Bronchial epithelial cell (primary cell): ENCODE results near the gene JAML. TPM values are rescaled to one million over a fixed set of nuclear protein-coding genes. Genes with fewer than 3 reads are reported as not detected.
A peak's percentile ranks its signal among the peaks of the same experiment; 100 is the strongest.

Experiments used
- DNase-seq: peaks from one replicate; pipeline ENCODE4 v3.0.0-alpha.2; 2010; ENCODE audit warnings: low read depth
- FAIRE-seq: peaks from 2 replicates; lab custom pipeline; 2011; peaks lifted over from hg19 to GRCh38; lab: Jason Lieb, UNC
- H3K27me3 ChIP-seq: 2 replicates; pipeline ENCODE4 v1.5.1; 2011; ENCODE audit warnings: low read length; ENCODE audit not compliant: control insufficient read depth, insufficient read depth
- H3K36me3 ChIP-seq: 2 replicates; pipeline ENCODE4 v1.5.1; 2011; ENCODE audit warnings: low read length; ENCODE audit not compliant: control insufficient read depth, insufficient read depth
- H3K4me3 ChIP-seq: 2 replicates; pipeline ENCODE4 v1.5.1; 2011; ENCODE audit warnings: mild to moderate bottlenecking, low read depth, low read length, control low read depth
- total RNA-seq: library from RNA; depleted of rRNA; stranded (reverse); fragments of >200 nt; gene quantifications from 2 replicates; pipeline ENCODE4 v1.2.1, GENCODE V29; 2014
- TF ChIP-seq, protein P1 (sequence below): IDR thresholded peaks from 2 replicates; pipeline ENCODE4 v1.5.1; 2011; ENCODE audit warnings: mild to moderate bottlenecking, moderate library complexity, low read length, control low read depth, inconsistent platforms; ENCODE audit not compliant: insufficient read depth, severe bottlenecking

Gene JAML
- total RNA-seq, 1 donor from 2014 or later, result not detected

DNA sequence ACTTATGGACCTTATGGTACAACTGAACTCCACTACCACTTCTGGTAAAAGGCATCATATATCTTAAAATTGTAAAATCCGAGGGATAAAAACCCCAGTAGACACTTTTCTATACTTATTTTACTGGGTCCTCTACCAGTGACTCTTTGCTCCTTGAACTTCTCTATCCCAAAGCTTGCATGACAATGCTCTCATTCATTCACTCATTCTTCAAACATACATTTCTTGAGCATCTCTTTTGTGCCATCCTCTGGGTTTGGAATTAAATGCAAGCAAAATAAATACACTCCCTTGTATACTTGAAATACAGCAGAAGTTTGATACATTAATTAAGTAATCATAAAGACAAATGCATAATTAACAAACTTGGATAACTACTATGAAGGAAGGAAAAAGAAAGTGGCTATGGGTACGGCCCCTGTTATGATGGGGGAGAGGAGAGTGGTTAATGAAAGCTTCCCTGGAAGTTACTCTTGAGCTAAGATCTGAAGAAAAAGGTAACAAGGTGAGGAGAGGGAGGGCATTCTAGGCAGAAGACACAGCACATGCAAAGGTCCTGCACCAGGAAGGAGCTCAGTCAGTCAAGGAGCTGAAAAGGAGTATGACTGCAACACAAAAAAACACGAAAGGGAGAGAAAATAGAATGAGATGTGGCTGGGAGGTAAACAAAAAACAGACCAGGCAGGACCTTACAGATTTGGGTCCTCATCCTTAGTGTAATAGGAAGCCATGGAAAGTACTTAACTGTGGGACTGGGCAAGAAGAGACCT lies 19.4 kb upstream of the JAML start:
- FAIRE-seq (no peak), DNase-seq (no peak)
- no peaks in the 10 kb centered on the region for H3K27me3 ChIP-seq
- no peak overlapping the region for H3K4me3 ChIP-seq
- H3K36me3 ChIP-seq, result no peaks in the 10 kb centered on the region
- TF ChIP-seq, protein P1, sequence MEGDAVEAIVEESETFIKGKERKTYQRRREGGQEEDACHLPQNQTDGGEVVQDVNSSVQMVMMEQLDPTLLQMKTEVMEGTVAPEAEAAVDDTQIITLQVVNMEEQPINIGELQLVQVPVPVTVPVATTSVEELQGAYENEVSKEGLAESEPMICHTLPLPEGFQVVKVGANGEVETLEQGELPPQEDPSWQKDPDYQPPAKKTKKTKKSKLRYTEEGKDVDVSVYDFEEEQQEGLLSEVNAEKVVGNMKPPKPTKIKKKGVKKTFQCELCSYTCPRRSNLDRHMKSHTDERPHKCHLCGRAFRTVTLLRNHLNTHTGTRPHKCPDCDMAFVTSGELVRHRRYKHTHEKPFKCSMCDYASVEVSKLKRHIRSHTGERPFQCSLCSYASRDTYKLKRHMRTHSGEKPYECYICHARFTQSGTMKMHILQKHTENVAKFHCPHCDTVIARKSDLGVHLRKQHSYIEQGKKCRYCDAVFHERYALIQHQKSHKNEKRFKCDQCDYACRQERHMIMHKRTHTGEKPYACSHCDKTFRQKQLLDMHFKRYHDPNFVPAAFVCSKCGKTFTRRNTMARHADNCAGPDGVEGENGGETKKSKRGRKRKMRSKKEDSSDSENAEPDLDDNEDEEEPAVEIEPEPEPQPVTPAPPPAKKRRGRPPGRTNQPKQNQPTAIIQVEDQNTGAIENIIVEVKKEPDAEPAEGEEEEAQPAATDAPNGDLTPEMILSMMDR, result no peak

DNA sequence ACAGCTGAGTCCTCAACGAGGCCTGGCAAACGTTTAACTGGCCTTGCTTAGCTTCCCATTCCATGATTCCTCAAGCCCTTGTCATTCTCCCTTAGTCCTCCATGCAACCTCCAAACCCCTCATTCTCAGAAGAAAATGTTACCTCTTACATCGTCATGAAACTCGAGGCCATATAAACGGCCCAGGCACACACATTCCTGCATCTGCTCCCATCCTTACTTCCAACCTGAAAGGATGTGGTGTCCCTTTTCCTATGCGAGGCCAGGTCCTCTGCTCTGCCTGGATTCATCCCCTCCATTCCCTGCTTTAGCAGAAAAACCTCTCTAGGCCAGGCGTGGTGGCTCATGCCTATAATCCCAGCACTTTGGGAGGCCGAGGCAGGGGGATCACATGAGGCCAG lies 18.4 kb upstream of the JAML start:
- DNase-seq (no peak), FAIRE-seq (no peak)
- Histone ChIP-seq H3K4me3 (no peak overlapping the region), H3K27me3 (no peaks in the 10 kb centered on the region), H3K36me3 (no peaks in the 10 kb centered on the region)
- TF ChIP-seq, protein P1, result no peak

DNA sequence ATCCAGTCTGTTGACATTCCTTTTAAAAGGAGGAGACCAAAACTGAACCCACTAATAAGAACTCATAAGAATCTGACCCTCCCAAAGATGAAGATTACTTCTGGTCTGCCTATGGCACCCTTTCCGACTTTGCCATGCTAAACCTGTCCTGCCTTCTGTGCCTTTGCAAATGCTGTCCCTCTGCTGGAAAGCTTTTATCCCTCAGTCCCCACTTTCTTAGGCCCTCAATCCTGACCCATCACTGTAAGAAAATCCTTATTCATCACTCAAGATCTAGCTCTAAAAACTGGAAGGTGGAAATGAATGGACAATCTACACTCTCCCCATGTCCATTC lies 16.9 kb upstream of the JAML start:
- Histone ChIP-seq H3K4me3 (no peak overlapping the region), H3K36me3 (peaks cover 2% of the 10 kb centered on the region), H3K27me3 (no peaks in the 10 kb centered on the region)
- TF ChIP-seq, protein P1, result no peak
- DNase-seq (no peak), FAIRE-seq (no peak)

DNA sequence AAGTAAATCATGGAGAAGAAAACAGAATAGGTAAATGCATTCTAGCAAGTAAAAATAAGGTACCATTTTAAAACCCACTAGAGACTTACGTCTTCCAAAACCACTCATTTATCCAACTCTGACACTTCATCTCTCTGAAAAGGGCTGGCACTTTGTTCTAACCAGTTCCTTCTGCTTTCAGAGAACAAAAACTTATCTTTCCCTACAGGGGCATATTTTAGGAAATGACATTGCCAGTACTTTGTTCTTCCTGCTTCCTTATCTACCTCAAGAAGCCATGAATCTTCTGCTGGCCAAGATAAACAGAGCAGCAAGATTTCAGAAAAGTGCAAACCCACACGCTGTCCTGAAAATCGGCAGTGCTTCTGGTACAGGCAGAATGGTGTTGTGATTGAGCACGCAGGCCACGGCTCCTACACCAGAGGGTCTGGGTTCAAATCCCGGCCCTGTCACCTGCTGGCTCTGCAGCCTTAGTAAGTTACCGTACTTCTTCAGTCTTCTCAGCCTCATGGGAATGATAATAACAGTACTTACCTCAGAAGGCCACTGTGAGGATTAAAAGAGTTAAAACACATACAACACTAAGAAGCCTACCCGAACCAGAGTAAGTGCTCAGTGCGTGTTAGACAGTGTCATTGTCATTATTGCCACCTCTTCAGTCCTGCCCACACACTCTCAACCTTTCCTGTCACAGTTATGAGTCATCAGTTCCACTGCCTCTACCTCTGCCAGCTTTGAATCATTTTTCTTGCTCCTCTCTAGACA lies 16.4 kb upstream of the JAML start:
- TF ChIP-seq, protein P1, result no peak
- FAIRE-seq (peak; percentile 66), DNase-seq (peak; percentile 94)
- Histone ChIP-seq H3K36me3 (peaks cover 2% of the 10 kb centered on the region), H3K27me3 (no peaks in the 10 kb centered on the region), H3K4me3 (no peak overlapping the region)

DNA sequence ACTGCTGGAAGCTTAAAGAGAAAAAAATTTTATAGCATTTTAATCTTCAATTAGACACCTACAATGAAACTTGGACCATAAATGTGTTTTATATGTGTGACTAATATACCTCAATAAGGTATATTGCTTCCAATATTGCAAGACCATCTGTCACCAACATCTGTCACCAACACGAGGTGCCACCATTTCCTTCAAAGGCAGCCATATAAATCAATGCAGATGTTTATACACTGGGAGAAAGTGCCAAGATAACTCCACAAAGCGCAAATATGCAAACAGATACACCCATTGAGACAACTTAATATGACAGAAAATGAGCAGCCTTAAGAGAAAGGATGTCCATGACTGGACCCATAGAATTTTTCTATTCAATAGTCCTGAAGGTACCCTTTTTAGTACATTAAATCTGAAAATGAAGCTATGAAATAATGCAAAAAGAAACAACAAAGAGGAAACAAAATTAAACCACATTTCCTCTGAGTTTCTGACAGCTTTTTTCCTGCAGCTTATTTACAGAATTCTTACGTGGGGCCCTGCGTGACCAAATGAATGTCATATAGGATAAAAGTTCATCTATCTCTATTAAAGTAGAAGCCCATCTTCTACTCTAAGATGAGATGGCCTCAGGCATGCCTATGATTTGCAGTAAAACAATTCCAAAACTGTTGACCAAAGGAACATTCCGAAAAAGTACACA lies 14.8 kb upstream of the JAML start:
- no peak overlapping the region for H3K4me3 ChIP-seq
- FAIRE-seq, result no peak

More for the DNA sequence above, 14.8 kb upstream of the JAML start:
- TF ChIP-seq, protein P1, result no peak
- peaks cover 2% of the 10 kb centered on the region for H3K36me3 ChIP-seq
- DNase-seq, result no peak
- H3K27me3 ChIP-seq, result no peaks in the 10 kb centered on the region
